ENCODE measurements around the gene CENPC.
"Not testable (repeated sequence)": the region's sequence is repeated elsewhere in the genome, so short reads cannot be mapped to it uniquely, and the experiment has no call there.

Gene CENPC

GRCh38 chr4:67550451-67550850 lies 5.1 kb upstream of the CENPC start:
- DNase-seq (ENCODE audit: low spot score): no peak

DNA sequence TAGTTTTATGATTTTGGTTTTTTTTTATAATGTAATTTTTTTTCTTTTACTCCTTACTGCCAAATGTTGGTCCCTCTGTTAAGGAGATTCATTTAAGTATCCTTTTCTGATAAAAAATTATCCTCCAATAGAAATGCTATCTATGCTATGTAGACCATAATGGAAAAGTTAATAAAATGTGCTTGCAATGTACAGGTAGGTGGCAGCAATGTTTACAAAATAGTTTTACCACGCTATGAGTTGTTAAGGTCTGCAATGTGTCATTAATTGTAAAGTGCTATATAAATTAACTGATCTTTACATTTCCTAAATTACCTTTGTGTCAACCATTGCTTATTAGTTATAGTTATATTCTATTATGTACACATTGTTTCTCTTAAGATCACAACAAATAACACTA lies 3.8 kb upstream of the CENPC start:
- peak; percentile 37 for DNase-seq (ENCODE audit: low spot score)

- DNase-seq (ENCODE audit: low spot score): no peak
Observed at GRCh38 chr4:67546971-67547370, 1.7 kb upstream of the CENPC start.

GRCh38 chr4:67546004-67546356 lies 677 bp upstream of the CENPC start:
- DNase-seq (ENCODE audit: low spot score): no peak

GRCh38 chr4:67542076-67542475 lies 3.2 kb downstream of the CENPC start:
- DNase-seq (ENCODE audit: low spot score): no peak

DNA sequence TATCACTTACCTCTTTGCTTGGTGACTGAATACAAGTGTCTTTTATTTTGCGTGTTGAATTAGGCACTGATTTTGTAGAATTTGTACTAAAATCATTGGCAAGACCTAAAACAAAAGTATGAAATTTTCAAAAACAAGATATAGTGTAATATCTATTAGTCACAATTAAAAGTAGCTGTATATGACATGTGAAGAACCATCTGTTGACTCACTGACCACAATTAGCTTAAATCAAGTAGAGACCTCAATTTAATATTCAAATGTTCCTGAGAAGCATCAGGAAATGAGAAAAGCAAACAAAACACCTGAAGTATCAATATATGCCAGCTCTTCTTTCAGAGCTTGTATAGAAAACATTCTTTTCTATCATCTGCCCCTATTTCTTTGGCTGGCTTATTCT lies 5.5 kb downstream of the CENPC start:
- DNase-seq (ENCODE audit: low spot score): no peak

- no peak for DNase-seq (ENCODE audit: low spot score)
Observed at GRCh38 chr4:67535280-67535840, 9.9 kb downstream of the CENPC start.

GRCh38 chr4:67533112-67533511 lies 12.2 kb downstream of the CENPC start:
- DNase-seq (ENCODE audit: low spot score): no peak

GRCh38 chr4:67532397-67532796 lies 12.9 kb downstream of the CENPC start:
- not testable (repeated sequence) for DNase-seq (ENCODE audit: low spot score)

DNA sequence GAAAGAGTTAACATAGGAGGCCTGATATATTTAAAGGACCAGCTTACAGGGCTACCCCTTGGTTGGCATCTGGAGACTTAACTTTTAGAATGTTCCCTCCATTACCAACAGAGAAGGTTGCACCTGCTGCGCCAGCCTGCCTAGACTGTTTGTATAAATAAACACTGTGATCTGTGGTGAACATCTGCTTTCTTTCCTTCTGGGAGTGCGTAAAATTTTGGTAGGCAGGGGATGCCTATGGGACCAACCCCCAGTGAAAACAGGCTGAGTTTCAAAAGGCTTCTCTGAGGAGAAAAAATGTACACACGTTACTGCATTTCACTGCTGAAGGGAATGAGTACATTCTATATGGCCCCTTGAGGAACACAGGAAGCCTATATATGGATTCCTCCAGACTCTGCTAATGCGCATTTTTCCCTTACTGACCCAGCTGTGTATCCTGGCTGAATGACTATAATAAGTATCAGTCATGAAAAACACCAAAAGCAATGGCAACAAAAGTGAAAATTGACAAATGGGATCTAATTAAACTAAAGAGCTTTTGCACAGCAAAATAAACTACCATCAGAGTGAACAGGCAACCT lies 13.8 kb downstream of the CENPC start:
- DNase-seq (ENCODE audit: low spot score): no peak

DNA sequence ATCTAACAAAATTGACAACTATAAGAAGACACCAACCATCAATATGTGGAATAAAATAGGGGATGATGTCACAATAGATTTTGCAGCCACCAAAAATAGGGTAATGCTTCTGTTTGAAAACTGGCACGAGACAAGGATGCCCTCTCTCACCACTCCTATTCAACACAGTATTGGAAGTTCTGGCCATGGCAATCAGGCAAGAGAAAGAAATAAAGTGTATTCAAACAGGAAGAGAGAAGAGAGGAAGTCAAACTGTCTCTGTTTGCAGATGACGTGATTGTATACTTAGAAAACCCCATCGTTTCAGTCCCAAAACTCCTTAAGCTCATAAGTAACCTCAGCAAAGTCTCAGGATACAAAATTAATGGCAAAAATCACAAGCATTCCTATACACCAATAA lies 21.2 kb downstream of the CENPC start:
- not testable (repeated sequence) for DNase-seq (ENCODE audit: low spot score)

- DNase-seq (ENCODE audit: low spot score): peak; percentile 51
Observed at GRCh38 chr4:67522851-67523671, 22.2 kb downstream of the CENPC start.

- no peak for DNase-seq (ENCODE audit: low spot score)
Observed at GRCh38 chr4:67522230-67522629, 23.1 kb downstream of the CENPC start.

DNA sequence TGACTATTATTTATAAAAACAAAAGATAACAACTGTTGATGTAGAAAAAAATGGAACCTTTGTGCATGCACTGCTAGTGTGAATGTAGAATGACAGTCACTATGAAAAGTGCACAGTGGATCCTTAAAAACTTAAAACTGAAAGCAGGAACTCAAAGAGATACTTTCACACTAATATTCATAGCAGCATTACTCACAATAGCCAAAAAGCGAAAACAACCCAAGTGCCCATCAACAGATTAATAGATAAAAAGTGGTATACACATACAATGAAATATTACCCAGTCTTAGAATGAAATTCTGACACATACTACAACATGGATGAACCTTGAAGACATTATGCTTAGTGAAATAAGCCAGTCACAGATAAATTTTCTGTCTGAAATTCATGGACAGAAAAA lies 23.8 kb downstream of the CENPC start:
- DNase-seq (ENCODE audit: low spot score): peak; percentile 46

DNA sequence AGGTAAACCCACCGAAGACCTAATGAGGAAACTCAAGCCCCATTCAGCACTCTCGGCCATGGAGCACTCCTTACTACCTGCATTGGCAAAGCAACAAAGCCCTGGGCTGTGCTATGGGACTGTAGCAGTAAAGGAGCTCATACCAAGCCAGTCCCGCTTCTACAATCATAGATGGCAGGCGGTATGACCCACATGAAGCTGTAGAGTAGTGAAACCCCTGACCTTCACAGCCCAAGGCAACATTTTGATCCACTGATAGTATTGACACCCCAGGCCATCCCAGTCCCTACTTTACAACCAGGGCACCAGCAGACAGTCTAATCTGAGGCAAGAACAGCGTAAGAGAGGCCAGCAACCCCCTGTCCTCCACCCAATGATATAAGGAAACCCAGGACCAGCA lies 25.2 kb downstream of the CENPC start:
- no peak for DNase-seq (ENCODE audit: low spot score)

GRCh38 chr4:67512501-67512900 lies 32.8 kb downstream of the CENPC start:
- no peak for DNase-seq (ENCODE audit: low spot score)

DNA sequence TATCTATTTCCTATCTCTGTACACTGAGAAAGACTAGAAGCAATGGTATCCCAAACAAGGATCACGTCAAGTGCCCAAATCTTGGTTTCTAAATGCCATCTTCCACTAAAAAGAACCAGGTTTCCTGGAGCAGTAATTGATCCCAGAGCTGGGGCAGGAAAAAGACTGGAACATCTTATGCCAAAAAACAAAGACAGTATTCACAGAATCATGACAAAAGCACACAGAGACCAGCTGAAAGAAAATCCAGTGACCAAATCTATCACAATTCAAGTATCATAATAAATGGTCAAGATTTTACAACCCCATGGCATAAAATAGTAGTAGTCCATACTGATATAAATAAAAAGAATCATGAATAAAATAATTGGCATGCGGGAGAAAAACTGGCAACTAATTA lies 44.9 kb downstream of the CENPC start:
- no peak for DNase-seq (ENCODE audit: low spot score)

DNA sequence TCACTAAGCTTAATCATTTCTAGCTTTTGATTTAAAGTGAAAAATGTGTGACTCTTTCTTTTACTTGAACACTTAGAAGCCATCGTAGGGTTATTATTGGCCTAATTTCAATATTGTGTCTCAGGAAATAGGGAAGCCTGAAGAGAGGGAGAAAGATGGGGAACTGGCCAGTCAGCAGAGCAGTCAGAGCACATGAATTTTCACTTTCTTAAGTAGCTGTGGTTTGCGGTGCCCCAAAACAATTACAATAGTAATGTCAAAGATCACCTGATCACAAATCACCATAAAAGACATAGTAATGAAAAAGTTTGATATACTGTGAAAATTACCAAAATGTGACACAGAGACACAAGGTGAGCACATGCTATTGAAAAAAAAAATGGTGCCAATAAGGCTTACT lies 45.5 kb downstream of the CENPC start:
- DNase-seq (ENCODE audit: low spot score): no peak

GRCh38 chr4:67483868-67484602 lies 61.3 kb downstream of the CENPC start:
- peak; percentile 29 for DNase-seq (ENCODE audit: low spot score)

GRCh38 chr4:67480810-67481209 lies 64.5 kb downstream of the CENPC start:
- DNase-seq (ENCODE audit: low spot score): no peak

GRCh38 chr4:67475155-67475554 lies 70.1 kb downstream of the CENPC start:
- peak; percentile 35 for DNase-seq (ENCODE audit: low spot score)

DNA sequence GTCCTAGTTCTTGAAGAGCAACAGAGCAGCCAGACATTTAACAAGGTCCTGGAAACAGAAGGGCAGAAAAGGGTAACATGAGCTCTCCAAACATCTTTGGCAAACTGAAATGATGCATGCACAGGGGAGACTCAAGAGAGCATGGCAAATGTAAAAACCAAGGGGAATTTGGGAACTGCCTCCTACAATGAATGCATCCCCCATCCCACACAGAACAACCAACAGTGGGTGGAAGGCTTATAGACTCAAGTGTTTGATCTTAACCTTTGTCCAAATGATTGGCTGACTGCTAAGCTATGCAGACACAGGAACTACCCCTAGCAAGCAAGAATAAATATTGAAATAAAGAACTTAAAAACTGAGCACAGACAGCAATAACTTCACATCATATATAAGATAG lies 74.4 kb downstream of the CENPC start:
- DNase-seq (ENCODE audit: low spot score): no peak

DNA sequence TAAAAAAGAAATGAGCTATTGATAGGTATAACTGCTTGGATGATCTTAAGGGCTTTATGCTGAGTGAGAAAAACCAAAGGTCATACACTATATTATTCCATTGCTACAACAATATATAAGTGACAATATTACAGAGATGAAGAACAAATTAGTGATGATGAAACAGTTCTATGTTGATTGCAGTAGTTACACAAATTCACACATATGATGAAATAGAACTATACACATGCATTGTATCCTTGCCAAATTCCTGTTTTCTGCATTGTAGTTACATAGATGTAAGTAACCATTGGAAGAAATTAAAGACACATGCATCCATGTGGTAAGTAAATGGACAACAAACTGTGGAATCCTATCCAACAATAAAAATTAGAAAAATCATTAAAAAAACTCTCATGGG lies 76.5 kb downstream of the CENPC start:
- no peak for DNase-seq (ENCODE audit: low spot score)

Measured in activated CD4-positive, alpha-beta T cell treated with anti-CD3 and anti-CD28 coated beads, Interleukin-2, Interleukin-4, amounts not matched to agents 100 ng/mL and 50 ng/mL, durations not matched to agents 16 hours and 8 hours (primary cell).